ENCODE data around the gene MSH3.

MSH3 gene

GRCh38 chr5:80764786-80765185 lies 110.3 kb downstream of the MSH3 start:
- Histone ChIP-seq H3K79me2 (ENCODE audit: control insufficient read depth, low read length) (no peaks in the 10 kb centered on the region), H3K27ac (ENCODE audit: low read depth, low read length) (no peak overlapping the region), H4K20me1 (ENCODE audit: control insufficient read depth, insufficient read depth, low read depth, low read length) (no peaks in the 10 kb centered on the region), H3K4me3 (ENCODE audit: low read length) (no peak overlapping the region), H3K4me1 (ENCODE audit: control insufficient read depth, low read length) (no peaks in the 10 kb centered on the region), H3K4me2 (ENCODE audit: low read length) (no peak overlapping the region), H3K9me3 (ENCODE audit: control insufficient read depth, insufficient read depth, low read length) (no peaks in the 10 kb centered on the region), H3K36me3 (ENCODE audit: control insufficient read depth, low read length) (peaks cover 18% of the 10 kb centered on the region), H3K9me2 (replicated peaks; ENCODE audit: control insufficient read depth, low read length) (no peaks in the 10 kb centered on the region), H3F3A (ENCODE audit: control insufficient read depth, insufficient read depth) (no peaks in the 10 kb centered on the region), H3K27me3 (ENCODE audit: control insufficient read depth, low read length) (no peaks in the 10 kb centered on the region)
- no peak for TF ChIP-seq EZH2phosphoT487 (IDR thresholded peaks at IDR 0.05; ENCODE audit: borderline replicate concordance, low read length)
- no peak for TF ChIP-seq CTCF (IDR thresholded peaks at IDR 0.05; ENCODE audit: low read depth, low read length, poor library complexity, severe bottlenecking)

DNA sequence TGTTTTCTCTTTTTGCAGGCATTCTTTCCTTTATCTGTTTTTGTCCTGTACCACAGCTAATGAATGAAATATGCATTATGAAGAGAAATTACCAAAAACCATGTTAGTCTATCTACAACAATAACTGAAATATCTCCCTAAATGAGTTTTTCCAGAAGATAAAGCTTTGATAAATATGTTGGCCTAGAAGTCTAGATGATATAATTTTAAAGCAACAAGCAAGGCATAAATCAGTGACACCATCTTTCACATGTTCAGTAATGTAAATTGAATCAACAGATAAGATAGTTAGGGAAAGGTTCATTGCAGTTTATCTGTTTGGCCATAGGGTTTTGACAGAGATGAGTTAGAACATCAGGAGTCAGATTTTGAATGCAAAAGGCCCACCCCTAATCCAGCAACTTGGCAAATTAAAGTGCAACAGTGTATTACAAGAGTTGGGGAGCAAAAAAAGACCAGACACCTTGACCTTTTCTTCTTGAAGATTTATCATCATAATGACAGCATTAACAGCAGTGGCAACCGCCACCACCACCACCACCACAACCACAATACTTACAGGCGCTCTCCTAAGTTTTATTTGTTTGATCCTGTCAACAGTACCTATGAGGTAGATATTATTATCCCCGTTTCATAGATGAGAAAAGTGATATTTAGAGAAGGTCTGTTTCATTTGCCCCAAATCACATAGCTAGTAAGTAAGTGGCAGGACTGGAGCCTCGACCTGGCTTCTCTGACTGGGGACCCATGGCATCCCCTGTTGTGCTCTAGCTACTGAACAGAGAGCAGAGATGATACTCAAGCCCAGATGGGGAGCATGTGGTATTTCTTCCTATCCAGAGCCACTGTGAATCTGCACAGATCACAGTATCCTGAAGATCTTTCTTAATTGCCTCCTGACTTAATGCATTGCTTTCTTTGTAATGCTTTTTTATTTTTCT lies 123.2 kb downstream of the MSH3 start:
- H3K9me2 ChIP-seq (replicated peaks; ENCODE audit: control insufficient read depth, low read length), result no peaks in the 10 kb centered on the region
- TF ChIP-seq CTCF (IDR thresholded peaks at IDR 0.05; ENCODE audit: low read depth, low read length, poor library complexity, severe bottlenecking) (no peak), EZH2phosphoT487 (IDR thresholded peaks at IDR 0.05; ENCODE audit: borderline replicate concordance, low read length) (no peak)
- H3K4me1 ChIP-seq (ENCODE audit: control insufficient read depth, low read length), result no peaks in the 10 kb centered on the region
- no peaks in the 10 kb centered on the region for H4K20me1 ChIP-seq (ENCODE audit: control insufficient read depth, insufficient read depth, low read depth, low read length)
- no peak overlapping the region for H3K4me3 ChIP-seq (ENCODE audit: low read length)
- H3K4me2 ChIP-seq (ENCODE audit: low read length), result no peak overlapping the region
- peaks cover 4% of the 10 kb centered on the region for H3K36me3 ChIP-seq (ENCODE audit: control insufficient read depth, low read length)
- no peaks in the 10 kb centered on the region for H3K27me3 ChIP-seq (ENCODE audit: control insufficient read depth, low read length)
- H3F3A ChIP-seq (ENCODE audit: control insufficient read depth, insufficient read depth), result 0 out of 2 replicates have a peak, but pooled peaks cover 2% of the 10 kb centered on the region
- H3K27ac ChIP-seq (ENCODE audit: low read depth, low read length), result no peak overlapping the region
- H3K9me3 ChIP-seq (ENCODE audit: control insufficient read depth, insufficient read depth, low read length), result no peaks in the 10 kb centered on the region
- H3K79me2 ChIP-seq (ENCODE audit: control insufficient read depth, low read length), result no peaks in the 10 kb centered on the region

DNA sequence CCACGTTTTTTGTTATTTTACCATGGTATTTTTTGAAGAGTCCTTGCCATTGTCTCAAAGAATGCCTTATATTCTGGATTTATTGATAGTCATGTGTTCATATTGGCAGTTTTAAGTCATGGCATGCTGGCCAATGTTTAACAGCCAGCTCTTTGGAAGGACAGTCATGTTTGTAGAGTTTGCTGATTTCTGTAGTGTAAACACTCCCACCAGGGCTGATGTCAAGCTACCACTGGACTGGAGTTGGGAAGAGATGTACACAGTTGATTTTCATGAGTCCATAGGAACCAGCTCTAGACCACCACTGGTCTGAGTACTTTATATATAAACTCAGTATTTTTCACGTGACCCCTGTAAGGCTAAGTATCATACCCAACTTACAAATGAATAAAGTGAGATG lies 125.6 kb downstream of the MSH3 start:
- Histone ChIP-seq H3K27ac (ENCODE audit: low read depth, low read length) (no peak overlapping the region), H3K9me3 (ENCODE audit: control insufficient read depth, insufficient read depth, low read length) (no peaks in the 10 kb centered on the region), H3K4me2 (ENCODE audit: low read length) (no peak overlapping the region), H3K27me3 (ENCODE audit: control insufficient read depth, low read length) (no peaks in the 10 kb centered on the region), H3K4me3 (ENCODE audit: low read length) (no peak overlapping the region), H3K36me3 (ENCODE audit: control insufficient read depth, low read length) (peaks cover 6% of the 10 kb centered on the region), H3K9me2 (replicated peaks; ENCODE audit: control insufficient read depth, low read length) (no peaks in the 10 kb centered on the region), H3K4me1 (ENCODE audit: control insufficient read depth, low read length) (no peaks in the 10 kb centered on the region), H4K20me1 (ENCODE audit: control insufficient read depth, insufficient read depth, low read depth, low read length) (no peaks in the 10 kb centered on the region), H3K79me2 (ENCODE audit: control insufficient read depth, low read length) (no peaks in the 10 kb centered on the region), H3F3A (ENCODE audit: control insufficient read depth, insufficient read depth) (0 out of 2 replicates have a peak, but pooled peaks cover 2% of the 10 kb centered on the region)
- TF ChIP-seq EZH2phosphoT487 (IDR thresholded peaks at IDR 0.05; ENCODE audit: borderline replicate concordance, low read length) (no peak), CTCF (IDR thresholded peaks at IDR 0.05; ENCODE audit: low read depth, low read length, poor library complexity, severe bottlenecking) (no peak)
